Measurements from ENCODE around the gene GALNT1.

- TF ChIP-seq, protein P1, sequence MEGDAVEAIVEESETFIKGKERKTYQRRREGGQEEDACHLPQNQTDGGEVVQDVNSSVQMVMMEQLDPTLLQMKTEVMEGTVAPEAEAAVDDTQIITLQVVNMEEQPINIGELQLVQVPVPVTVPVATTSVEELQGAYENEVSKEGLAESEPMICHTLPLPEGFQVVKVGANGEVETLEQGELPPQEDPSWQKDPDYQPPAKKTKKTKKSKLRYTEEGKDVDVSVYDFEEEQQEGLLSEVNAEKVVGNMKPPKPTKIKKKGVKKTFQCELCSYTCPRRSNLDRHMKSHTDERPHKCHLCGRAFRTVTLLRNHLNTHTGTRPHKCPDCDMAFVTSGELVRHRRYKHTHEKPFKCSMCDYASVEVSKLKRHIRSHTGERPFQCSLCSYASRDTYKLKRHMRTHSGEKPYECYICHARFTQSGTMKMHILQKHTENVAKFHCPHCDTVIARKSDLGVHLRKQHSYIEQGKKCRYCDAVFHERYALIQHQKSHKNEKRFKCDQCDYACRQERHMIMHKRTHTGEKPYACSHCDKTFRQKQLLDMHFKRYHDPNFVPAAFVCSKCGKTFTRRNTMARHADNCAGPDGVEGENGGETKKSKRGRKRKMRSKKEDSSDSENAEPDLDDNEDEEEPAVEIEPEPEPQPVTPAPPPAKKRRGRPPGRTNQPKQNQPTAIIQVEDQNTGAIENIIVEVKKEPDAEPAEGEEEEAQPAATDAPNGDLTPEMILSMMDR (conservative IDR thresholded peaks at IDR 0.05; ENCODE audit: low read depth, low read length) = no peak
- TF ChIP-seq SMC3 (IDR thresholded peaks at IDR 0.05; ENCODE audit: low read depth, low read length) = no peak
Measured at GRCh38 chr18:35610724-35611123, 29.2 kb downstream of the GALNT1 start.
